Lung (tissue), 12 donors: ENCODE data around the gene RAB7B. TPM values are rescaled to one million over a fixed set of nuclear protein-coding genes. Genes with fewer than 3 reads are reported as not detected.
"Not testable (repeated sequence)": the region's sequence is repeated elsewhere in the genome, so short reads cannot be mapped to it uniquely, and the experiment has no call there.

Source experiments
- ATAC-seq: fragments of 200-7000 bp; cut with Tn5 transposase; one replicate; pipeline ENCODE4 v1.9.1; 2020; ENCODE audit warnings: moderate number of reproducible peaks; ENCODE audit not compliant: insufficient read depth, low FRiP score
- DNase-seq, 3 donors: peaks; one replicate each; pipeline ENCODE4 v3.0.0-alpha.2; 2013 to 2017
- H3K27ac ChIP-seq, 2 donors: one replicate each; pipeline ENCODE4 v1.5.1; 2013; ENCODE audit warnings: mild to moderate bottlenecking in 2 of 2, moderate library complexity in 2 of 2, control low read depth in 1 of 2, inconsistent platforms in 1 of 2, low read depth in 1 of 2, low read length in 1 of 2
- H3K27me3 ChIP-seq, 3 donors: one replicate each; pipeline ENCODE4 v1.5.1; 2013; ENCODE audit warnings: low read length in 2 of 3; ENCODE audit not compliant: control insufficient read depth in 3 of 3, insufficient read depth in 3 of 3
- H3K36me3 ChIP-seq, 4 donors: one replicate each; pipeline ENCODE4 v1.5.1; 2013; ENCODE audit warnings: low read length in 4 of 4, mild to moderate bottlenecking in 1 of 4, moderate library complexity in 1 of 4; ENCODE audit not compliant: control insufficient read depth in 4 of 4, insufficient read depth in 4 of 4
- H3K4me1 ChIP-seq, 5 donors: one replicate each; pipeline ENCODE4 v1.5.1; 2013; ENCODE audit warnings: low read length in 5 of 5, mild to moderate bottlenecking in 2 of 5, moderate library complexity in 1 of 5; ENCODE audit not compliant: control insufficient read depth in 5 of 5, insufficient read depth in 5 of 5
- H3K4me3 ChIP-seq: one replicate; pipeline ENCODE4 v1.5.1; 2013; ENCODE audit warnings: mild to moderate bottlenecking, control low read depth, moderate library complexity
- H3K9ac ChIP-seq, 2 donors: one replicate each; pipeline ENCODE4 v1.5.1; 2013; ENCODE audit warnings: low read length in 2 of 2, control low read depth in 1 of 2; ENCODE audit not compliant: insufficient read depth in 1 of 2
- H3K9me3 ChIP-seq, 4 donors: one replicate each; pipeline ENCODE4 v1.5.1; 2013; ENCODE audit warnings: low read length in 3 of 4, mild to moderate bottlenecking in 1 of 4, moderate library complexity in 1 of 4; ENCODE audit not compliant: control insufficient read depth in 4 of 4, insufficient read depth in 3 of 4
- WGBS, 2 donors: extraction: QIAGEN DNeasy Blood & Tissue Kit; methylation state at CpG; one replicate each; pipeline ENCODE4 v1.1.7; 2013; 5-methylcytosine and 5-hydroxymethylcytosine counted together
- polyA plus RNA-seq, 2 donors: library from polyadenylated mRNA; stranded (reverse); fragments of 200-250 nt; gene quantifications; one replicate each; pipeline ENCODE4 v1.2.1, GENCODE V29; 2013
- total RNA-seq, 2 donors: library from RNA; depleted of rRNA in 1 of 2; stranded (reverse); fragments of >200 nt in 1 of 2; gene quantifications; one replicate each; pipeline ENCODE4 v1.2.1, GENCODE V29; 2014 to 2021
- TF ChIP-seq, protein P1 (sequence below): IDR thresholded peaks from 2 replicates; pipeline ENCODE4 v1.5.1; 2012; ENCODE audit warnings: mild to moderate bottlenecking; ENCODE audit errors: control extremely low read depth, extremely low read depth
- donor health status: control.
- donor health status: control.
- donor health status: Bipolar disorder and iron deficiency.
- donor health status: healthy.
- donor health status: DM: yes; HTN: yes; CAD: no.

Gene RAB7B
- total and polyA plus RNA-seq, 4 donors, result 3.4 to 16.2 (median 4.4) TPM

DNA sequence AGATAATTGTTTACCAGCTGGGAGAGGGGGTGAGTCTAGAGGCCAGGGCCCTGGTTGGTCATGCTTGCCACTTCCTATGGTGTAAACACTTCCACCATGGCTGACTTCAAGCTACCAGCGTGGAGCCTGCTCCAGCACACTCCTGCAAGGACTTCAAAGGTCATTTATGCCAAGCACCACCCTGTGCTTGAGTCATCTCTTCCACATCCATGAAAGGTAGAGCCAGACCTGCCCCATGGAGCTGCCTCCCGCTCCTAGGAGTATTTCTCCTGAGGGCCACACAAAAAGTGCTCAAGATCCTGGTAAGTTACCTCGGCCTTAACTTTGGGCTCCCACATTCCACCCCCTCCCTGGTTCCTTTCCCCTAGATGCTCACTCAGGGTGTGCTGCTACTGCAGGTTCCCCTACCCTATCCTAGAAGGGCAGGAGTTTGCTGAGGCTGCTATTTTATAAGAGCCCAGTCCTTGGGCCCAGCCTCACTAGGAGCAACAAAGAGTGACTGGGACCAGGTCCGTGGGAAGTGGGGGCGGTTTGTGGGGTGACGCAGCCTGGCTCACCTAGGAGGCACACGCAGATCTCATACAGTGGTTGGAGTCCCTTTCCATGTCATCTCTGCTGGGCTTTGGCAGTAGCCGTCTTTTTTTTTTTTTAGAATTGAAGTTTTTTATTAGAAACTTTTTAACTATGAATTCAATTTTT, 2.4 kb downstream of the RAB7B start:
- Histone ChIP-seq H3K9ac (no peak overlapping the region), H3K4me3 (no peak overlapping the region), H3K9me3 (no peaks in the 10 kb centered on the region), H3K27ac (no peak overlapping the region), H3K4me1 (peaks cover 0 to 23% (median 6%) of the 10 kb centered on the region in 5 donors), H3K36me3 (no peaks in the 10 kb centered on the region), H3K27me3 (no peaks in the 10 kb centered on the region)
- TF ChIP-seq, protein P1, sequence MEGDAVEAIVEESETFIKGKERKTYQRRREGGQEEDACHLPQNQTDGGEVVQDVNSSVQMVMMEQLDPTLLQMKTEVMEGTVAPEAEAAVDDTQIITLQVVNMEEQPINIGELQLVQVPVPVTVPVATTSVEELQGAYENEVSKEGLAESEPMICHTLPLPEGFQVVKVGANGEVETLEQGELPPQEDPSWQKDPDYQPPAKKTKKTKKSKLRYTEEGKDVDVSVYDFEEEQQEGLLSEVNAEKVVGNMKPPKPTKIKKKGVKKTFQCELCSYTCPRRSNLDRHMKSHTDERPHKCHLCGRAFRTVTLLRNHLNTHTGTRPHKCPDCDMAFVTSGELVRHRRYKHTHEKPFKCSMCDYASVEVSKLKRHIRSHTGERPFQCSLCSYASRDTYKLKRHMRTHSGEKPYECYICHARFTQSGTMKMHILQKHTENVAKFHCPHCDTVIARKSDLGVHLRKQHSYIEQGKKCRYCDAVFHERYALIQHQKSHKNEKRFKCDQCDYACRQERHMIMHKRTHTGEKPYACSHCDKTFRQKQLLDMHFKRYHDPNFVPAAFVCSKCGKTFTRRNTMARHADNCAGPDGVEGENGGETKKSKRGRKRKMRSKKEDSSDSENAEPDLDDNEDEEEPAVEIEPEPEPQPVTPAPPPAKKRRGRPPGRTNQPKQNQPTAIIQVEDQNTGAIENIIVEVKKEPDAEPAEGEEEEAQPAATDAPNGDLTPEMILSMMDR, result no peak
- ATAC-seq, result no peak
- DNase-seq, result no peak
- WGBS, 2 donors, result 88 to 92% methylated on average over 8 of the region's 8 CpGs

DNA sequence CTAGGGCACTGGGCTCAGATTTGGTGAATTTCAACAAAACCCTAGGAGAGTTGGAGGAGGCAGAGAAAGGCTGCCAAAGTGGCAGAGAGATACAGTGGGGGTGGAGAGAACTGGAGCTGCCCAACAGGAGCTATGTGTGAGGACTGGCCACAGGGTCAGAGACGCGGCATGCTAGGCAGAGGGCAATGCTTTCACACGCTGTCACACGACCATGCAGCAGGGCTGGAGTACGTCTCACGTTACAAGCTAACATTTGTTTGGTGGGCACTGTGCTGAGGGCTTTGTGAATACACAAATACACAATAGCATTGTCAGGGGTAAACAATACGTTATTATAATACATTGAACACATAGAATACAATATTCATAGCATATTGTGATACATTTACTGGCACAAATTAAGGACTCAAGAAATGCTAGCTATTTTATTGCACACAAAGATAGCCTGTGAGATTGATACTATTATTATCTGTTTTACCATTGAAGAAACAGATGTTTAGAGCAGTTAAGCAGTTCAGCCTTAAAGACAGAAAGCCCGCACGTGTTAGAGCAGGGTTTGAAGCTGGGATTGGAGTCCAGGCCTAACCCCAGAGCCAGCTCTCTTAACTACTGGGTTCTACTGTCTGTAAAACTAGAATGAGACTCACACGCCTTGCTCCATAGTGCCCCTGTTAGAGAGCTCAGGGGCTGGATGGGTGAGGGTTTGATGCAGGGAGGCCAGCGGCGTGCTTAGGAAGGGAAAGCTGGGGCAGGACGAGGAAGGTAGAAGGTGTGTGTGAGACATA, 4.5 kb downstream of the RAB7B start:
- no peaks in the 10 kb centered on the region for H3K27me3 ChIP-seq
- H3K36me3 ChIP-seq, result no peaks in the 10 kb centered on the region
- DNase-seq, result peak; percentile 31 to 50 (median 43)
- 88 to 90% methylated on average over 13 of the region's 13 CpGs for WGBS, 2 donors
- H3K9me3 ChIP-seq, result no peaks in the 10 kb centered on the region
- TF ChIP-seq, protein P1, result no peak
- H3K4me1 ChIP-seq, result peaks cover 0 to 24% (median 0%) of the 10 kb centered on the region in 5 donors
- no peak overlapping the region for H3K4me3 ChIP-seq
- no peak overlapping the region for H3K27ac ChIP-seq
- ATAC-seq, result no peak
- H3K9ac ChIP-seq, result no peak overlapping the region

- not testable (repeated sequence) for H3K9me3 ChIP-seq, H3K9ac ChIP-seq, ATAC-seq, H3K27me3 ChIP-seq, H3K36me3 ChIP-seq, DNase-seq, H3K4me3 ChIP-seq, H3K27ac ChIP-seq
- peaks cover 0 to 13% (median 0%) of the 10 kb centered on the region in 5 donors for H3K4me1 ChIP-seq
- WGBS, 2 donors, result 90 to 91% methylated on average over 1 of the region's 1 CpG
Observed at GRCh38 chr1:205996641-205997040, 6.6 kb downstream of the RAB7B start.

- WGBS, 2 donors, result 65 to 82% methylated on average over 4 of the region's 4 CpGs
- Histone ChIP-seq H3K27me3 (no peaks in the 10 kb centered on the region), H3K9ac (no peak overlapping the region), H3K9me3 (no peaks in the 10 kb centered on the region), H3K36me3 (no peaks in the 10 kb centered on the region), H3K4me1 (peaks cover 0 to 13% (median 0%) of the 10 kb centered on the region in 5 donors), H3K27ac (no peak overlapping the region), H3K4me3 (no peak overlapping the region)
- TF ChIP-seq, protein P1, result no peak
- ATAC-seq (no peak), DNase-seq (peak in 1 of 3 donors; percentile 34)
Observed at GRCh38 chr1:205994346-205994745, 8.8 kb downstream of the RAB7B start.
